Measurements from ENCODE around the gene EDRF1.
"Not testable (repeated sequence)": the region's sequence is repeated elsewhere in the genome, so short reads cannot be mapped to it uniquely, and the experiment has no call there.

Gene EDRF1

GRCh38 chr10:125719173-125720001 is at the start of gene EDRF1:
Gene EDRF1 (plus strand): TSS chr10:125719709. CDS start chr10:125719808, 99 bp downstream.
- DNase-seq: peak; percentile 100

GRCh38 chr10:125672884-125673283 is 46.6 kb upstream of the EDRF1 start:
- no peak for DNase-seq

GRCh38 chr10:125679436-125679835 is 40.1 kb upstream of the EDRF1 start:
- DNase-seq: no peak

GRCh38 chr10:125683063-125683462 is 36.4 kb upstream of the EDRF1 start, which contains the start of gene TEX36:
Gene TEX36 (minus strand): TSS chr10:125683163. CDS start chr10:125682989, 174 bp downstream.
- DNase-seq: no peak

- DNase-seq: no peak
These were observed 35.7 kb upstream of the EDRF1 start for GRCh38 chr10:125683821-125684220.

- DNase-seq: no peak
These were observed 34.9 kb upstream of the EDRF1 start for GRCh38 chr10:125684581-125684980.

GRCh38 chr10:125687507-125688185 is 31.9 kb upstream of the EDRF1 start:
- DNase-seq: no peak

GRCh38 chr10:125689955-125690569 is 29.4 kb upstream of the EDRF1 start:
- no peak for DNase-seq

GRCh38 chr10:125691160-125691981 is 28.1 kb upstream of the EDRF1 start:
- no peak for DNase-seq

- DNase-seq: no peak
These were observed 27.3 kb upstream of the EDRF1 start for GRCh38 chr10:125692196-125692595.

GRCh38 chr10:125692601-125693523 is 26.6 kb upstream of the EDRF1 start:
- no peak for DNase-seq

GRCh38 chr10:125693524-125693847 is 26.0 kb upstream of the EDRF1 start:
- DNase-seq: no peak

GRCh38 chr10:125694883-125695282 is 24.6 kb upstream of the EDRF1 start:
- DNase-seq: no peak

- not testable (repeated sequence) for DNase-seq
These were observed 22.6 kb upstream of the EDRF1 start for GRCh38 chr10:125696884-125697283.

GRCh38 chr10:125698481-125698998 is 21.0 kb upstream of the EDRF1 start:
- no peak for DNase-seq

- no peak for DNase-seq
These were observed 19.9 kb upstream of the EDRF1 start for GRCh38 chr10:125699562-125700143.

GRCh38 chr10:125700355-125700911 is 19.1 kb upstream of the EDRF1 start:
- DNase-seq: no peak

GRCh38 chr10:125707541-125708468 is 11.7 kb upstream of the EDRF1 start:
- DNase-seq: no peak

- DNase-seq: no peak
These were observed 10.5 kb upstream of the EDRF1 start for GRCh38 chr10:125708971-125709503.
